ENCODE measurements around the gene RINL.
A peak's percentile ranks its signal among the peaks of the same experiment; 100 is the strongest.
"Not testable (repeated sequence)": the region's sequence is repeated elsewhere in the genome, so short reads cannot be mapped to it uniquely, and the experiment has no call there.

The RINL gene

GRCh38 chr19:38841787-38842438, 36.2 kb downstream of the RINL start:
- intact Hi-C loops (cut with DNase I) = loop anchor here (10.0 kb wide), 1 partner anchor 197 kb away; the partner anchor contains the start of gene ACTN4
- no peak for DNase-seq

DNA sequence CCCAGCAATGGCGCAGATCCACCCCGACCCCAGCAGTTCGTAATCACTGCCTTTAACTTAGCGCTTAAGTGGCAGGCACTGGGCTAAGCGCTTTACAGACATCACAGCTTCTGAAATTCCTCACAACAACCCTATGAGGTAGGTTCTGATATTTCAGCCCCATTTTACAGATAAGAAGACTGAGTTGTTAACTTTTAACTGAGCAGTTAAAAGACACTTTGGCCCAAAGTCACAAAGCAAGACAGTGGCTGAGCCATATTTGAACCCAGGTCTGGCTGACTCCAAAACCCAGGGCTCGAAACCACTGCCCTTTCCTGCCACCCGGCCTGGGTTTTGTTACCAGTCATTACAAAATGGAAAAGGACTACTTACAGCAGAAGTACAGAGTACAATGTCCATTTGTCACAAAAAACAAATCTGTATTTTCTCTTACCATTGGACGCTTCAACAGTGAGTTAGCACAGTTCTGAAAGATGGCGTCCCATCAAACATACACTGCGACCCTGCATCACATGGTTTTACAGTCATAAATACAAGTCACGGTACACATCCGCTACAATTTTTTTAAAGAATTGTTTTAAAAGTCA, 36.8 kb downstream of the RINL start:
- intact Hi-C loops (cut with DNase I) = loop anchor here (10.0 kb wide), 1 partner anchor 196 kb away; the partner anchor contains the start of gene ACTN4
- no peak for DNase-seq

DNA sequence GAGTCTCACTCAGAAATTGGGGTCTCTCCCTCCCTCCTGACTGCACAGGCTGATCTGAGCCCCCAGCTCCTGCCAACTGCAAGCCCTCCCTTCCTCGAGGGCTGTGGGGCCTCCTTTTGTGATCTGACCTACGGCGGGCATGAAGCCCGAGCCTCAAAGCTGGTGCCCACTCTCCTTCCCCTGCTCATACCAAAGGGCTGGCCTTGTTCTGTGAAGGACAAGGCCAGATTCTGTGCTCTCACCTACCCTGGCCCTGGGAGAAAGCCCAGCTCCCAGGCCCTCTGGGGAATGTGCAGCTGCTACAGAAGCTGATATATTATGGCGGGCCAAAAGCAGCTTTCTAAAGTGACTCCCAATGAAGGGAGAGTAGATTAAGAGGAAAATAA, 37.5 kb downstream of the RINL start:
- intact Hi-C loops (cut with DNase I) = loop anchor here (10.0 kb wide), 1 partner anchor 196 kb away; the partner anchor contains the start of gene ACTN4
- no peak for DNase-seq

DNA sequence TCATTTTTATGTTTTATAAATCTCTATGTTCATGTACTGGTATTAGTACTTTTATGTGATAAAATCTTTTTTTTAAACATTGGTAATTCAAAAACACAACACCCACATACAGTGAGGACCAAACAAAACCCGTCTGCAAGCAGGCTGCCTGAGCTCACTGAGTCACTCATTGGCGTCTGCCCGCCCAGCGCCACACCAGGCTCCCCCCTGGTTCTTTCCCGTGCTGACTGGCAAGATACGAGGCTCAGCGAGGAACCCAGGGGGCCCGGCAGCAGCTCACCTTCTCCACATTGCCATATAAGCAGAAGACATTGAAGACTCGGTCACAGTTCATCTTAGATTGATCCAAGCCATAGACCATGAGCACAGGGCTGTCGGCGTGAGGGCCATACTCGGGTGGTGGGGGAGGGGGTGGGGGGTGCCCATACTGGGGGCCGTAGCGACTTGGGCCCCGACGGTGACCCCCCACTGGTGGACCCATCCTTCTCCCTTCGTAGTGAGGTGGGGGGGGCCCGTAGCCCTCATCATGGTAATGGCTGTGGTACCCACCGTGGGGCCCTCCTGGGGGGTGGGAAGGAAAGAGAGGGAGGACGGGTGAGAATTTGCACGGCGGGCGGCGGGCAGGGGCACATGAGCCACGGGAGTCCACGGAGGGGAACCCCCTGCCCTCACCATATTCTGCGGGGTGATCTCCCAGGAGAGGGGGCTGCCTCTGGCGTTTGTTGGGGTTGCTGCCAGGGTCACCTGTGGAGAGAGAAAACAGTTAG, 38.1 kb downstream of the RINL start:
- intact Hi-C loops (cut with DNase I) = loop anchor here (10.0 kb wide), 2 partner anchors 195 to 225 kb away; partner anchors contain the start of genes ACTN4, EIF3K and MAP4K1
- DNase-seq = no peak

- DNase-seq = no peak
- intact Hi-C loops (cut with DNase I) = loop anchor here (10.0 kb wide), 1 partner anchor 224 kb away; the partner anchor contains the start of genes EIF3K and MAP4K1
Measured at GRCh38 chr19:38838986-38839761, 38.9 kb downstream of the RINL start.

DNA sequence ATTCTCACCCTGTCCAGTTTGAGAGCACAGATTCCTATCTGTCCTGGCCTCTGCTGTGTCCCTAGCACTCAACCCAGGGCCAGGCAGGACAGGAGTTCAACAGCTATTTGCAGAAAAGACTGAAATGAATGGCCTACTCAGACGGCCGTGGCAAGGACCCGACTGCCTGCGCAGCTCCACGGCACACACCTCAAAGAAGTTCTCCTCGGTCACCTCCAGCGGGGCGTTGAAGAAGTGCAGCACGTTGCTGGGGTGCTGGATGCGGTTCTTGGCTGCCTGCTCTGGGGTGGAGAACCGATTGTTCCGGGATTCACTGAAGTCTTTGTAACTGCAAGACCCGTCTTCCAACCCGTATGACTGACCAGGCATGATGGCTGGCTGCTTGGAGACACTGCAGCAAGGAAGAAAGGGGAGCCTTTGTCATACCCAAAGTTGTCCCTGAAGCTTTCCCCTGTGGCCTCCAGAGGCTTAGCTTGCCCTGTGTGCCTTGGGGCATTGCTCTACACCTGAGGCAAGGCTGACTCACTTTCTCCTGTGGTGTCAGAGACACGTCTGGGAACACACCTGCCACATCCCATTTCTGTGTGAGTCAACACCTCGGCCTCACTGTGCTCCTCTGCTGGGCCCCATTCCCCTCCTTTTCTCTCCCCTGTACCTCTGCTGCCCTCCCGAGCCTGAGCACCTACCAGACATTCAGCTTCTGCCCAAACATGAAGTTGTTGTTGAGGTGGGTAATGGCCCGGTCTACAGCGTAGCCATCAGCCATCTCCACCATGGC, 39.7 kb downstream of the RINL start:
- intact Hi-C loops (cut with DNase I) = loop anchor here (10.0 kb wide), 1 partner anchor 224 kb away; the partner anchor contains the start of genes EIF3K and MAP4K1
- DNase-seq = no peak

GRCh38 chr19:38837656-38838121, 40.4 kb downstream of the RINL start:
- DNase-seq = no peak
- intact Hi-C loops (cut with DNase I) = loop anchor here (10.0 kb wide), 1 partner anchor 223 kb away; the partner anchor contains the start of genes EIF3K and MAP4K1

DNA sequence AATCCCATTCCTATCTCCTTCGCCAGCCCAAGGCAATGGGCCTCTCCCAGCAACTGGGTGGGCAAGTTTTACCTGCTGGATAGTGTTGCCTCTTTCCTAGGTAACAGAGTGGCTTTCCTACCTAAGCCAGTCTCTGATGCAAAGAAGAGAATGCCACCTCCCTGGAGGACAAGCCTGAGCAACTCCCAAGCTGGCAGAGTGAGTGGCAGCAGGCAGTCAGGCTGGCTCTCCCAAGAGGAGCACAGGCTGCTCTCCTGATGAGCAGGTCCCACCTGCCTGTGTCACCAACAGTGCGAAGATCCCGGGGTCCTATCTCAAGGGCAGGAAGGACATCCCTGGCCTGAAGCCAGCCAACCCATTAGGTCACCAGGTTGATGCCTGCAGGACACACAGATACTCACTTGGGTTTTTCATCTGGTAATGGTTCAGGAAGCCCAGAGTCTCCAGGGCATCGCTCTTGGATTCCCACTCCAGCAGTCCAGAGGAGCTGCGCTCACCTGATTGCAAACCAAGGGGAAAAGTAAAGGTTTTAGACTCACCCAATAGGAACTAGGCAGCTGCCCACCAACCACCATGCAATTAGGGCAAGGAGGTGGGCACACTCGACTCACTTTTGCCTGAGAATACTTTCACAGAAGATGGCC, 41.0 kb downstream of the RINL start:
- no peak for DNase-seq
- intact Hi-C loops (cut with DNase I) = loop anchor here (10.0 kb wide), 1 partner anchor 222 kb away; the partner anchor contains the start of genes EIF3K and MAP4K1

DNA sequence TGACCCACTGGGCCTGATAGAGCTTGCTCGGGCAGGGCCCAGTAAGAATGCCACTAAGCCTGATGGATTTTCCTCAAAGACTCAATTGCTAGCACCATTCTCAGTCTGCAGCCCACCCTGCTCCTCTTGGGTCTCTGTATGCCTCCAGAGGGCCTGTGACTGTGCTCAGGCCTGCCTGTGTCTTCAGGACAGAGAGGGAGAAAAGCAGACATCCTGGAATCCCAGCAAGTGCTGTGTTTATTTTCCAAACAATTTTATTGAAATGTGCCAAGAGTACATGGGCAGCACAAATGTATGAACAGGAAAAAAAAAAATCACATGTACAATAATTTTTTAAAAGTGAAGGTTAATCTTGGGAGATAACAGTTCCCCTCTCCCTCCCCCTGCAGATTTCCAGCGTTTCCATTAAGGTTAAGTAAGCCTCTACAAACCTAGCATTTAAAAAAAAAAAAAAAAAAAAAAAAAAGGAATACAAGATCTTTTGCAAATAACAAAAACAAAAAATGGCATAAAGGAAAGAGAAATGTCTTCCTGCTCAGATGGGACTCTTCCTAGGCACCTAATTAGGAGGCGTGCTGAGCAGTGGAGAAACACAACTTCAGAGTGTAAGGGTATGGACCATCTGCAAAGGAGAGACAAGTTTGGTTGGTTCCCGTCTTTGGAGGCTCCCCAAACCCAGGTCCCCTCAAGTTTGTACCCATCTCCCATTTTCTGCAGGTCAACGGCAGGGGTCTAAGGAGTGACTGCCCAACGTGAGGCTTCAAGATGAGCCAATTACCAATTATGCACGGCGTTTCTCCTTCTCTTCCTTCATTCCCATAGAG, 41.7 kb downstream of the RINL start:
- intact Hi-C loops (cut with DNase I) = loop anchor here (10.0 kb wide), 1 partner anchor 222 kb away; the partner anchor contains the start of genes EIF3K and MAP4K1
- DNase-seq = no peak

- intact Hi-C loops (cut with DNase I) = loop anchor here (5.0 to 10.0 kb wide), 2 partner anchors 102 to 220 kb away; partner anchors contain the start of genes EIF3K and MAP4K1
- no peak for DNase-seq
Measured at GRCh38 chr19:38834590-38834989, 43.5 kb downstream of the RINL start.

DNA sequence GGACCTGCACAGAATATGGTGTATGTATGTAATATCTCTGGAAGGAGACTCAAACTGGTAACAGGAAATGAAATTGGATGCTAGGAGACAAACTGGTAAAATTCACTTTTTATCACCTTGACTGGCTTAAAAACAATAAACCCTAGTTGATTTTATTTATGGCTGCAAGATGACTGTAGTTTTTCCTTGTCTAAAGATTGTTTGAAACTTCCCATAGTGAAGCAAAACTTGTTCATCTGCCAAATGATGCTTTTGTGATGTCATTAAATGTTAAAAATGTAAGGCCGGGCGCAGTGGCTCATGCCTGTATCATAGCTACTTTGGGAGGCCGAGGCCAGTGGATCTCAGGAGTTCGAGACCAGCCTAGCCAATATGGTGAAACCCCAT, 44.0 kb downstream of the RINL start:
- intact Hi-C loops (cut with DNase I) = loop anchor here (5.0 to 10.0 kb wide), 2 partner anchors 102 to 219 kb away; partner anchors contain the start of genes EIF3K and MAP4K1

DNA sequence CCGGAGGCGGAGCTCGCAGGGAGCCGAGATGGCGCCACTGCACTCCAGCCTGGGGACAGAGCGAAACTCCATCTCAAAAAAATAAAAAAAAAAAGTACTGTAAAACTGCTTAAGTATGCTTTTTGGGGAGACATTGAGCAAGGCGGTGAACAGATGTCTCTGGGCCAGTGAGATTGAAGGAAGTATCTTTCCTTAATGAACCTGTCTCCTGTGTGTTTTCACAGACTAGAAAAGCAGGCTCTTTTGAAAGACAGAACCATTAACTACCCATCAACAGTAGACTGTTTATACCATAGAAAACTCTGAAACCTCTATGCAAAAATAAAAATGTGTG, 45.0 kb downstream of the RINL start:
- no peak for DNase-seq
- intact Hi-C loops (cut with DNase I) = loop anchor here (5.0 to 10.0 kb wide), 2 partner anchors 101 to 218 kb away; partner anchors contain the start of genes EIF3K and MAP4K1

More for the DNA sequence above, 44.0 kb downstream of the RINL start:
- DNase-seq = no peak

- intact Hi-C loops (cut with DNase I) = loop anchor here (5.0 to 10.0 kb wide), 2 partner anchors 99 to 216 kb away; partner anchors contain the start of genes EIF3K and MAP4K1
- DNase-seq = peak in 35 of 42 donors; percentile 3 to 55 (median 28)
Measured at GRCh38 chr19:38831142-38831605, 46.9 kb downstream of the RINL start.

GRCh38 chr19:38830039-38830733, 47.9 kb downstream of the RINL start:
- DNase-seq = no peak

GRCh38 chr19:38829203-38829602, 48.9 kb downstream of the RINL start:
- intact Hi-C loops (cut with DNase I); DNase-seq: not testable (repeated sequence)

More at GRCh38 chr19:38830039-38830733, 47.9 kb downstream of the RINL start:
- intact Hi-C loops (cut with DNase I) = loop anchor here (5.0 to 10.0 kb wide), 2 partner anchors 98 to 215 kb away; partner anchors contain the start of genes EIF3K and MAP4K1
